Astrocyte of the spinal cord (primary cell): ENCODE results near the gene SLC30A2.

Source experiments
- DNase-seq: peaks from one replicate; pipeline ENCODE4 v3.0.0; 2011; ENCODE audit warnings: low read depth, low spot score
- H3K4me3 ChIP-seq: 2 replicates; pipeline ENCODE4 v1.5.1; 2011; ENCODE audit warnings: low read depth, mild to moderate bottlenecking, low read length, moderate library complexity
- in situ Hi-C: cut with HindIII; loops from 2 replicates; pipeline ENCODE4 v1.10.0; 2017; ENCODE audit warnings: low sequenced_read_pairs
- TF ChIP-seq, protein P1 (sequence below): IDR thresholded peaks from 2 replicates; pipeline ENCODE4 v1.5.1; 2012; ENCODE audit warnings: low read depth, mild to moderate bottlenecking, low read length, inconsistent platforms

Gene SLC30A2

DNA sequence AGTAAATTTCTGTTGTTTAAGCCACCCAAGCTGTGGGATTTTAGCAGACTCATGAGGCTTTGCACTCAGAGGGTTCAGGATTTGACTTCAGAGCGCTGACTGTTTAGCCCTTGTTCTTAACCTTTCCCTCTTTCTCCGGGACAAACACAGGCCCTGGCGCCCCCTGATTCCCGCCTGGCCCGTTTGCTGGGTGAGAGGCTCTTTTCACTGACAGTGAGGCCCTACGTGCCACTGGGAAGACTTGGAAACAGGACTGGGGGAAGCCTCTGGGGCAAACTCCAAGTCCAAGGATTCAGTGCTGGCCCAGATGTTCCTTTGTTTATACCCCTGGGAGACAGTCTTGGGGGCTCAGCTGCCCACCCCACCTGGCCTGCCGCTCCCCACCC is 33.3 kb upstream of the SLC30A2 start:
- no peak overlapping the region for H3K4me3 ChIP-seq
- DNase-seq: no peak
- TF ChIP-seq, protein P1, sequence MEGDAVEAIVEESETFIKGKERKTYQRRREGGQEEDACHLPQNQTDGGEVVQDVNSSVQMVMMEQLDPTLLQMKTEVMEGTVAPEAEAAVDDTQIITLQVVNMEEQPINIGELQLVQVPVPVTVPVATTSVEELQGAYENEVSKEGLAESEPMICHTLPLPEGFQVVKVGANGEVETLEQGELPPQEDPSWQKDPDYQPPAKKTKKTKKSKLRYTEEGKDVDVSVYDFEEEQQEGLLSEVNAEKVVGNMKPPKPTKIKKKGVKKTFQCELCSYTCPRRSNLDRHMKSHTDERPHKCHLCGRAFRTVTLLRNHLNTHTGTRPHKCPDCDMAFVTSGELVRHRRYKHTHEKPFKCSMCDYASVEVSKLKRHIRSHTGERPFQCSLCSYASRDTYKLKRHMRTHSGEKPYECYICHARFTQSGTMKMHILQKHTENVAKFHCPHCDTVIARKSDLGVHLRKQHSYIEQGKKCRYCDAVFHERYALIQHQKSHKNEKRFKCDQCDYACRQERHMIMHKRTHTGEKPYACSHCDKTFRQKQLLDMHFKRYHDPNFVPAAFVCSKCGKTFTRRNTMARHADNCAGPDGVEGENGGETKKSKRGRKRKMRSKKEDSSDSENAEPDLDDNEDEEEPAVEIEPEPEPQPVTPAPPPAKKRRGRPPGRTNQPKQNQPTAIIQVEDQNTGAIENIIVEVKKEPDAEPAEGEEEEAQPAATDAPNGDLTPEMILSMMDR: no peak
- in situ Hi-C loops: no loop called here

DNA sequence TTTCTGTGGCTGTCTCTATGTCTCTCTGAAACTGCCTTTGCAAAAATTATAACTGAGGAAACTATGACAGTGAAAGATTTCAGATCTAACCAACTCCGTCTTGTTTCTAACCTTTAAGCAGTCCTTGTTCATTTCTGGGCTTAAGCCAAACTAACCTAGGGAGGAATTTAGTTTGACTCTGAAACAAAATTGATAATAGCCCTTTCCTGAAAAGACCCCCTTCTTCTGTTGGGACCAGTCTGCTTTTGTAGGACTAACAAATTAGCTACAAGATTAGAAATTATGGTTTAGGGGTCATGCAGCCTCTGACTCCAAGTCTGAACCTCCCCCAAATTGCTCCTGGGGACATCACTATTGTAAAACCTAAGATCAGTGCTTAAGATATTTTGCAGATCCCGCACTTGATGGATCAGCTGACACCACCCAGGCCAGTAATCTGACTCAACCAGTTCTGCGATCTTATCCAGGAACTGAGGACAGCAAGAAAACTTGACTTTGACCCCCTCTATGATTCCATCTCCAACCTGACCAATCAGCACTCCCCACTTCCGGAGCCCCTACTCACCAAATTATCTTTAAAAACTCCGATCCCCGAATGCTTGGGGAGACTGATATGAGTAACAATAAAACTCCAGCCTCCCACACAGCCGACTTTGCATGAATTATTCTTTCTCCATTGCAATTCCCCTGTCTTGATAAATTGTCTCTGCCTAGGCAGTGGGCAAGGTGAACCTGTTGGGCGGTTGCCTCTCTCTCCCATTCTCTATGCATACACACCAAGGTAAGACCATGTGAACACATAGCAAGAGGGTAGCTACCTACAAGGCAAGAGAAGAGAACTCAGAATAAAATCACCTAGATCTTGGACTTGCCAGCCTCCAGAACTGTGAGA is 32.6 kb upstream of the SLC30A2 start:
- TF ChIP-seq, protein P1: no peak
- in situ Hi-C loops: no loop called here

DNA sequence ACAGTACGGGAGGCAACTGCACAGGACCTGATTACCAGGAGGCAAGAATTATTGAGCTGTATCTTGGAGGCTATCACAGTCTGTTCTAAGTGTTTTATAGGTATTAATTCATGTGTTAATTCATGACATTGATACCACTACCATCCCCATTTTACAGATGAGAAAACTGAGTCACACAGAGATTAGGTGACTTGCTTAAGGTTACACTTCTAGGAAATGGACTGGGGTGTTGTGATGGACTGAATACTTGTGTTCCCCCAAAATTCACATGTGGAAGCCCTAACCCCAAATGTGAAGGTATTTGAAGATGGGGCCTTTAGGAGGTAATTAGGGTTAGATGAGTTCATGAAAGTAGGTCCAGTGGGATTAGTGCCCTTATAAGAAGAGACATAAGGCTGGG is 31.6 kb upstream of the SLC30A2 start:
- H3K4me3 ChIP-seq: no peak overlapping the region
- TF ChIP-seq, protein P1: no peak
- in situ Hi-C loops: no loop called here
- no peak for DNase-seq

More for the DNA sequence above, 32.6 kb upstream of the SLC30A2 start:
- DNase-seq: no peak
- H3K4me3 ChIP-seq: no peak overlapping the region

DNA sequence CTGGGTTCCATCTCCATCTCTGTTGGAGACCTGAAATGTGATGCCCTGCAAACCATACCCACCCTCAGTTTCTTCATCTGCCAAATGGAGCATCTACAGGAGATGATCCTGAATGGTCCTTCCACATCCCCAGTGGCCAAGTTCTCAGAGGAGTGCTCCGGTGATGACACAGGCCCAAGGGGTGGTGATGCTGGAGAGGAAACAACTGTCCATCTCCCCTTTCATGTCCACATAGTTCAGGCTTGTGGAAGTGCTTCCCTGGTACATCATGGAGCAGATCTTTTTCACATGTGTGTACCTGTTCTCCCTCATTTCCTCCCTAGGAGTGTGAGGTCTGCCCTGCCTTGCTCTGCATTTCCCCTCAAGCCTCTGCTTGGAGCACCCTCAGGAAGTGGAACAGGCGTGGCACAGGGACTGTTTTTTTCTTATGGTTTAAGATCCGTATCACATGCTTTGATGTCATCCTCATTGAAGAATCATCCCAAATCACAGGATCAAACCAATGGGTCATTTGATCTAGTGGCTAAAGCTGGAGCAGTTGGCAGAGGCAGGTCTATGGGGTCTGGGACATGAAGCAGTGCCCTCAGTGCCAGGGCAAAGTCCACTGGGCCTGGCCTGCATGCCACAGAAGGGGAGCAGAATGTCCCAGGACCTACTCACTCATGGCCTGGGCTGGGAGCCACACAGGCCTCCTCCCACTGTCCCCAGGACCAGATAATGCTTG is 29.7 kb upstream of the SLC30A2 start:
- in situ Hi-C loops: no loop called here
- no peak overlapping the region for H3K4me3 ChIP-seq
- TF ChIP-seq, protein P1: no peak
- no peak for DNase-seq

DNA sequence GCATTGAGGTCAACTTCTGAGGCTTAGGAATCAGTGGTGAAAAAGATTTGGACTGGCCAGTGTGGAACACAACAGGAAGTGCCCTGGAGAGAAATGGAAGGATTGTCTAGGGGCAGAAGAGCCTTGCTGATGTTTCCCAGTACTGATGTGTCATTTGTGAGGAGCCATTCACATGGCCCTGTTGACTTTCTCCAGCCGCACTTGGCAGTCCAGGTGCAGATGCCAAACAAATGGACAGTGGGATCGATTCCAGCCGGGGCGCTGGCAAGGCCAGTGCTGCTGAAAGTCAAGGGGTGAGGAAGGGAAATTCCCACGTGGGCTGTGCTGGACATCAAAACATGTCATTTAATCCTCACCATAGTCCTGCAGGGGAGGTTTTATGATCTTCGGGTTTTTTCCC is 26.4 kb upstream of the SLC30A2 start:
- in situ Hi-C loops: no loop called here
- DNase-seq: no peak
- TF ChIP-seq, protein P1: no peak
- H3K4me3 ChIP-seq: no peak overlapping the region

DNA sequence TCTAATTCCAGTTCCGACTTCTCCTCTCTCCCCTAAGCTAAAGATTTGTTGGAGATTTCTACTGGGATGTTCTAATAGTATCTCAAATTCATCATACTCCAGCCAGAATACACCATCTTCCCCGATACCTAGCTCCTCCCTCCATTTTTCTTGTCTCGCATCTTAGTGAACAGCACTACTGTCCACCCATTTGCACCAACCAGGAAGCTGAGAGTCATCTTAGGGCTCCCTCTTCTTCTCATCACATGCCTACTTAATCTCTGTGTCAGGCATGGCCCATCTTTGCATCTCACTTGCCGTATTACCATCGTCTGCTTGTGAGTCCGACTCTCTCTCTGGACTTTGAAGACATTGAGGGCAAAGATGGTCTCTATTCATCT is 25.0 kb upstream of the SLC30A2 start:
- TF ChIP-seq, protein P1: no peak
- no peak for DNase-seq
- in situ Hi-C loops: no loop called here
- no peak overlapping the region for H3K4me3 ChIP-seq
